Limb (tissue), 2 donors: ENCODE measurements around the gene GPR137B.
"Not testable (repeated sequence)": the region's sequence is repeated elsewhere in the genome, so short reads cannot be mapped to it uniquely, and the experiment has no call there.

Experiments
- DNase-seq, 2 donors: peaks; one replicate each; pipeline ENCODE4 v3.0.0-alpha.2; 2016; ENCODE audit errors: extremely low spot score in 2 of 2

The GPR137B gene

GRCh38 chr1:236144033-236144432 lies 1.7 kb downstream of the GPR137B start:
- no peak for DNase-seq

GRCh38 chr1:236144446-236145150 lies 2.3 kb downstream of the GPR137B start:
- DNase-seq = no peak

GRCh38 chr1:236147068-236147467 lies 4.7 kb downstream of the GPR137B start:
- DNase-seq = no peak

GRCh38 chr1:236147521-236148469 lies 5.5 kb downstream of the GPR137B start:
- DNase-seq = no peak

GRCh38 chr1:236148470-236148845 lies 6.1 kb downstream of the GPR137B start:
- DNase-seq = no peak

GRCh38 chr1:236149003-236149595 lies 6.8 kb downstream of the GPR137B start:
- DNase-seq = no peak

GRCh38 chr1:236149696-236150228 lies 7.4 kb downstream of the GPR137B start:
- DNase-seq = no peak

GRCh38 chr1:236150311-236150955 lies 8.1 kb downstream of the GPR137B start:
- DNase-seq = no peak

- DNase-seq = no peak
Measured at GRCh38 chr1:236150986-236151385, 8.6 kb downstream of the GPR137B start.

GRCh38 chr1:236151739-236152424 lies 9.5 kb downstream of the GPR137B start:
- no peak for DNase-seq

GRCh38 chr1:236154126-236154525 lies 11.8 kb downstream of the GPR137B start:
- no peak for DNase-seq

GRCh38 chr1:236154671-236155398 lies 12.5 kb downstream of the GPR137B start:
- DNase-seq = no peak

GRCh38 chr1:236155399-236155767 lies 13.0 kb downstream of the GPR137B start:
- DNase-seq = no peak

- DNase-seq = no peak
Measured at GRCh38 chr1:236155841-236156503, 13.6 kb downstream of the GPR137B start.

GRCh38 chr1:236156512-236157208 lies 14.3 kb downstream of the GPR137B start:
- DNase-seq = no peak

- DNase-seq = not testable (repeated sequence)
Measured at GRCh38 chr1:236158072-236158471, 15.7 kb downstream of the GPR137B start.

GRCh38 chr1:236158719-236159118 lies 16.4 kb downstream of the GPR137B start:
- DNase-seq = no peak

GRCh38 chr1:236159704-236160539 lies 17.6 kb downstream of the GPR137B start:
- no peak for DNase-seq
